ENCODE measurements around the gene GLDC. TPM values are rescaled to one million over a fixed set of nuclear protein-coding genes. Genes with fewer than 3 reads are reported as not detected.

Gene GLDC
- total RNA-seq, 2 experiments from 2014 or later, result not detected

DNA sequence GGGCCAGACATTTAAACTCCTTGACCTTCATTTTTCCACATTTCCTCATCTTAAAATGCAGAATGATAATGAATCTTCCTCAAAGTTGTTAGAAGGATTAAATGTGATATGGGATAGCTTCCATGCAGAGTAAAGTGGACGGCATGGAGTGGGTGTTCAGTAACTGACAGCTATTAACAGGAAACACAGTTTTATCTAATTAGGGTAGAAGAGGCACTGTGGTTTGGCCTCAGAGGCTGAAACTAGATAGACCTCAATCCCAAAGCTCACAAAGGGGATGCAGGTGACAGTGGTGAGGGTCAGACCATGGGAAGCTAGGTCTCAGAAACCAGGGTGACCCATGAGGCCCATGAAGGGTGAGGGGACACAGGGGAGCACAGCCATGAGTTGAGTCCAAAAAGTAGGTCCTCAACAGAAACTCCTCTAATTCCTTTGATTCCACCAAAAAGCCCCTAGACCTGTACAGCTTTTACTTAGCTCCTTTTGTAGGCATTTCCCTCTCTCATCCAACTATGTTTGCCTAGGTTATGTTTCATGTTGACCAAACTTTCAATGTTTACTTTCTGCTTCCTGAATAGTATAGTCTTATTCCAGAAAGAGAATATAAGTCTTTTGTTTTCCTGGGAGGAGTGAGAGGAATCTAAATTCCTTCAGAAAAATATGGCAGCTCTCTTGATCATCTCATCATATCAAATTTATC lies 27.9 kb upstream of the GLDC start:
- intact Hi-C loops (cut with micrococcal nuclease; ENCODE audit: unreplicated experiment), result no loop called here
- no peak overlapping the region for H3K27ac ChIP-seq (ENCODE audit: low read depth, low read length, poor library complexity, severe bottlenecking)
- POLR2A ChIA-PET, result interaction anchor here (1.4 to 1.5 kb wide), 3 partner anchors 9 to 27 kb away, joined by 3 to 6 read pairs (median 4); no protein-coding TSS in a partner anchor
- no peak overlapping the region for H2AFZ ChIP-seq (ENCODE audit: low read length)
- CTCF ChIA-PET (ENCODE audit: unreplicated experiment), result no interaction called here
- no peak overlapping the region for H3K4me2 ChIP-seq (ENCODE audit: low read length)
- TF ChIP-seq, protein P1, sequence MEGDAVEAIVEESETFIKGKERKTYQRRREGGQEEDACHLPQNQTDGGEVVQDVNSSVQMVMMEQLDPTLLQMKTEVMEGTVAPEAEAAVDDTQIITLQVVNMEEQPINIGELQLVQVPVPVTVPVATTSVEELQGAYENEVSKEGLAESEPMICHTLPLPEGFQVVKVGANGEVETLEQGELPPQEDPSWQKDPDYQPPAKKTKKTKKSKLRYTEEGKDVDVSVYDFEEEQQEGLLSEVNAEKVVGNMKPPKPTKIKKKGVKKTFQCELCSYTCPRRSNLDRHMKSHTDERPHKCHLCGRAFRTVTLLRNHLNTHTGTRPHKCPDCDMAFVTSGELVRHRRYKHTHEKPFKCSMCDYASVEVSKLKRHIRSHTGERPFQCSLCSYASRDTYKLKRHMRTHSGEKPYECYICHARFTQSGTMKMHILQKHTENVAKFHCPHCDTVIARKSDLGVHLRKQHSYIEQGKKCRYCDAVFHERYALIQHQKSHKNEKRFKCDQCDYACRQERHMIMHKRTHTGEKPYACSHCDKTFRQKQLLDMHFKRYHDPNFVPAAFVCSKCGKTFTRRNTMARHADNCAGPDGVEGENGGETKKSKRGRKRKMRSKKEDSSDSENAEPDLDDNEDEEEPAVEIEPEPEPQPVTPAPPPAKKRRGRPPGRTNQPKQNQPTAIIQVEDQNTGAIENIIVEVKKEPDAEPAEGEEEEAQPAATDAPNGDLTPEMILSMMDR (conservative IDR thresholded peaks at IDR 0.05; ENCODE audit: low read length), result no peak
- no peak for TF ChIP-seq EZH2phosphoT487 (IDR thresholded peaks at IDR 0.05; ENCODE audit: borderline replicate concordance, low read depth, low read length)
- H3K9me3 ChIP-seq (ENCODE audit: low read length), result no peaks in the 10 kb centered on the region
- no peaks in the 10 kb centered on the region for H3K9me2 ChIP-seq (ENCODE audit: insufficient read depth, low read length)
- H3K4me1 ChIP-seq (ENCODE audit: insufficient read depth, low read length, poor library complexity, severe bottlenecking), result no peaks in the 10 kb centered on the region
- no peaks in the 10 kb centered on the region for H3K36me3 ChIP-seq (ENCODE audit: insufficient read depth, low read length)
- DNase-seq (ENCODE audit: low spot score), result no peak
- no peak overlapping the region for H3K4me3 ChIP-seq (ENCODE audit: low read depth, low read length, poor library complexity, severe bottlenecking)
- no peaks in the 10 kb centered on the region for H4K20me1 ChIP-seq (ENCODE audit: insufficient read depth, low read length)
- H3K79me2 ChIP-seq (ENCODE audit: insufficient read depth, low read depth, low read length), result no peaks in the 10 kb centered on the region
- no TSS peak for BruUV-seq (replicated peaks)

DNA sequence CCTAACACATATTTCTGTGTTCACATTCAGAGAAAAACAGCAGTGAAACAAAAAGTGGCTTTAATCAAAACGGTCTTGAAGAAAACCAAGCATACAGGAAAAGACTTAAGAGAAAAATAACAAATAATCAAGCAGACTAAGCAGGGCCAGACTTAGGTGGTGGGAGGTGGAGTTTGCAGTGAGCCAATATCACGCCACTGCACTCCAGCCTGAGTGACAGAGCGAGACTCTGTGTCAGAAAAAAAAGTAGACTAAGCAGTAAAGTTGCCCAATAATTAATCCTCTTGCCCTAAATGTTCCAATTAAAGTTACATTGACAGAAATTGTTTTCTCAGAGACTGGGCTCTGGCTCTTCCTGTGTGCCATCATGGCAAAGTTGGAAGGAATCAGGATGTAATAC lies 26.6 kb upstream of the GLDC start:
- no peaks in the 10 kb centered on the region for H3K79me2 ChIP-seq (ENCODE audit: insufficient read depth, low read depth, low read length)
- TF ChIP-seq, protein P1 (conservative IDR thresholded peaks at IDR 0.05; ENCODE audit: low read length), result no peak
- TF ChIP-seq EZH2phosphoT487 (IDR thresholded peaks at IDR 0.05; ENCODE audit: borderline replicate concordance, low read depth, low read length), result no peak
- DNase-seq (ENCODE audit: low spot score), result no peak
- no peaks in the 10 kb centered on the region for H3K9me2 ChIP-seq (ENCODE audit: insufficient read depth, low read length)
- no peak overlapping the region for H2AFZ ChIP-seq (ENCODE audit: low read length)
- POLR2A ChIA-PET, result interaction anchor here (1.0 kb wide), 1 partner anchor 95 kb away, joined by 5 read pairs; no protein-coding TSS in a partner anchor
- no peak overlapping the region for H3K4me3 ChIP-seq (ENCODE audit: low read depth, low read length, poor library complexity, severe bottlenecking)
- no peaks in the 10 kb centered on the region for H4K20me1 ChIP-seq (ENCODE audit: insufficient read depth, low read length)
- H3K27ac ChIP-seq (ENCODE audit: low read depth, low read length, poor library complexity, severe bottlenecking), result no peak overlapping the region
- no peaks in the 10 kb centered on the region for H3K36me3 ChIP-seq (ENCODE audit: insufficient read depth, low read length)
- no peaks in the 10 kb centered on the region for H3K4me1 ChIP-seq (ENCODE audit: insufficient read depth, low read length, poor library complexity, severe bottlenecking)
- BruUV-seq (replicated peaks), result no TSS peak
- CTCF ChIA-PET (ENCODE audit: unreplicated experiment), result no interaction called here
- H3K9me3 ChIP-seq (ENCODE audit: low read length), result no peaks in the 10 kb centered on the region
- H3K4me2 ChIP-seq (ENCODE audit: low read length), result no peak overlapping the region
- intact Hi-C loops (cut with micrococcal nuclease; ENCODE audit: unreplicated experiment), result no loop called here

DNA sequence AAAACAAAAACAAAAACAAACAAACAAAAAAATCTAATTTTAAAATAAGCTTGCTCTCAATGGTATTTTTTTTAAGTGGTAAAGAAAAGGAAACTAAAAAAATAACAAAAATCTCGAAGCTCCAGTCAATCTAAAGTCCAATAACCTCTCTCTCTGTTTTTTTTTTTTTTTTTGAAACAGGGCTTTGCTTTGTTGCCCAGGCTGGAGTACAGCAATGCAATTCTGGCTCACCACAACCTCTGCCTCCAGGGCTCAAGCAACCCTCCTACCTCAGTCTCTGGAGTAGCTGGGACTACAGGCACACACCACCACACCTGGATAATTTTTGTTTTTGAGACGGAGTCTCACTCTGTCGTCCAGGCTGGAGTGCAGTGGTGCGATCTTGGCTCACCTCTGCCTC lies 25.9 kb upstream of the GLDC start:
- Histone ChIP-seq H3K27ac (ENCODE audit: low read depth, low read length, poor library complexity, severe bottlenecking) (no peak overlapping the region), H3K79me2 (ENCODE audit: insufficient read depth, low read depth, low read length) (no peaks in the 10 kb centered on the region), H3K4me3 (ENCODE audit: low read depth, low read length, poor library complexity, severe bottlenecking) (no peak overlapping the region), H4K20me1 (ENCODE audit: insufficient read depth, low read length) (no peaks in the 10 kb centered on the region), H3K4me1 (ENCODE audit: insufficient read depth, low read length, poor library complexity, severe bottlenecking) (no peaks in the 10 kb centered on the region), H2AFZ (ENCODE audit: low read length) (no peak overlapping the region), H3K9me2 (ENCODE audit: insufficient read depth, low read length) (no peaks in the 10 kb centered on the region), H3K9me3 (ENCODE audit: low read length) (no peaks in the 10 kb centered on the region), H3K36me3 (ENCODE audit: insufficient read depth, low read length) (no peaks in the 10 kb centered on the region), H3K4me2 (ENCODE audit: low read length) (no peak overlapping the region)
- ChIA-PET POLR2A (interaction anchor here (0.6 to 1.0 kb wide), 7 partner anchors 37 to 1724 kb away, joined by 3 to 5 read pairs (median 4); no protein-coding TSS in a partner anchor), CTCF (ENCODE audit: unreplicated experiment) (no interaction called here)
- no peak for DNase-seq (ENCODE audit: low spot score)
- BruUV-seq (replicated peaks), result no TSS peak
- TF ChIP-seq, protein P1 (conservative IDR thresholded peaks at IDR 0.05; ENCODE audit: low read length), result no peak
- TF ChIP-seq EZH2phosphoT487 (IDR thresholded peaks at IDR 0.05; ENCODE audit: borderline replicate concordance, low read depth, low read length), result no peak
- intact Hi-C loops (cut with micrococcal nuclease; ENCODE audit: unreplicated experiment), result no loop called here

Measured in OCI-LY7 (cell line).